Measurements from ENCODE around the gene SYTL3.

- TF ChIP-seq CTCF (IDR thresholded peaks at IDR 0.05) (no peak), EP300 (IDR thresholded peaks at IDR 0.05) (no peak)
Observed at GRCh38 chr6:158783167-158783450, 133.3 kb downstream of the SYTL3 start.
